IMR-90 (cell line): ENCODE data around the gene SLC26A1. TPM values are rescaled to one million over a fixed set of nuclear protein-coding genes. Genes with fewer than 3 reads are reported as not detected.

ENCODE experiments used
- ATAC-seq: fragments of 200-7000 bp; cut with Tn5 transposase; 2 replicates; pipeline ENCODE4 v1.9.1; 2020; ENCODE audit warnings: low read depth, mild to moderate bottlenecking, moderate library complexity
- BruUV-seq: library from RNA; stranded (reverse); fragments of 400-500 nt; replicated peaks from 2 replicates; lab custom pipeline; 2021; lab: Mats Ljungman, UMichigan
- CTCF ChIA-PET: fragments of 300-600 bp; formaldehyde crosslinking; extraction: SDS; loops from one replicate; lab custom pipeline; 2021; ENCODE audit warnings: antibody characterized with exemption; lab: Yijun Ruan, JAX
- POLR2A ChIA-PET: fragments of 300-600 bp; sonication (Branson Sonifier 250); formaldehyde crosslinking; loops from one replicate; lab custom pipeline; 2022; ENCODE audit warnings: antibody characterized with exemption; ENCODE audit not compliant: unreplicated experiment; lab: Charles Lee
- DNase-seq: peaks from one replicate; pipeline ENCODE4 v3.0.0; 2013
- H2AFZ ChIP-seq: replicated peaks from 2 replicates; pipeline ENCODE3; 2013; ENCODE audit warnings: low read length, mild to moderate bottlenecking; ENCODE audit not compliant: poor library complexity
- H2AK5ac ChIP-seq: 2 replicates; pipeline ENCODE4 v1.6.1; 2013; ENCODE audit warnings: low read depth, low read length, inconsistent platforms
- H2AK9ac ChIP-seq: replicated peaks from 2 replicates; pipeline ENCODE3; 2013; ENCODE audit warnings: mild to moderate bottlenecking, low read depth, low read length, moderate library complexity; ENCODE audit not compliant: poor library complexity
- H2BK120ac ChIP-seq: 2 replicates; pipeline ENCODE4 v1.6.1; 2013; ENCODE audit warnings: low read depth, low read length, inconsistent platforms
- H2BK15ac ChIP-seq: 3 replicates; pipeline ENCODE4 v1.6.1; 2013; ENCODE audit warnings: low read depth, low read length, inconsistent platforms
- H2BK20ac ChIP-seq: 2 replicates; pipeline ENCODE4 v1.6.1; 2013; ENCODE audit warnings: low read depth, mild to moderate bottlenecking, inconsistent platforms, low read length, moderate library complexity
- H2BK5ac ChIP-seq: 2 replicates; pipeline ENCODE4 v1.6.1; 2013; ENCODE audit warnings: mild to moderate bottlenecking, low read depth, low read length, inconsistent platforms; ENCODE audit not compliant: poor library complexity, severe bottlenecking
- H3K14ac ChIP-seq: replicated peaks from 2 replicates; pipeline ENCODE4 v1.6.1; 2013; ENCODE audit warnings: low read depth, low read length, inconsistent platforms
- H3K18ac ChIP-seq: 2 replicates; pipeline ENCODE4 v1.6.1; 2013; ENCODE audit warnings: low read depth, low read length, control low read depth
- H3K23ac ChIP-seq: 2 replicates; pipeline ENCODE4 v1.6.1; 2013; ENCODE audit warnings: low read depth, low read length, inconsistent platforms
- H3K27ac ChIP-seq: 2 replicates; pipeline ENCODE4 v1.5.1; 2013; ENCODE audit warnings: mild to moderate bottlenecking, control low read depth, low read length; ENCODE audit not compliant: insufficient read depth
- H3K27me3 ChIP-seq: 2 replicates; pipeline ENCODE4 v1.6.1; 2013; ENCODE audit warnings: low read length; ENCODE audit not compliant: control insufficient read depth, insufficient read depth
- H3K36me3 ChIP-seq: 2 replicates; pipeline ENCODE4 v1.6.1; 2013; ENCODE audit warnings: low read length, mixed read lengths; ENCODE audit not compliant: control insufficient read depth, insufficient read depth
- H3K4ac ChIP-seq: 2 replicates; pipeline ENCODE4 v1.6.1; 2013; ENCODE audit warnings: low read depth, low read length, inconsistent platforms
- H3K4me1 ChIP-seq: 2 replicates; pipeline ENCODE4 v1.6.1; 2013; ENCODE audit warnings: low read length, mixed read lengths; ENCODE audit not compliant: control insufficient read depth, insufficient read depth
- H3K4me2 ChIP-seq: 2 replicates; pipeline ENCODE4 v1.6.1; 2013; ENCODE audit warnings: low read depth, mild to moderate bottlenecking, control low read depth, low read length, moderate library complexity
- H3K4me3 ChIP-seq: 2 replicates; pipeline ENCODE4 v1.5.1; 2013; ENCODE audit warnings: low read depth, mild to moderate bottlenecking, control low read depth, low read length, moderate library complexity; ENCODE audit not compliant: insufficient read depth
- H3K56ac ChIP-seq: 2 replicates; pipeline ENCODE4 v1.6.1; 2013; ENCODE audit warnings: low read length, inconsistent platforms; ENCODE audit not compliant: insufficient read depth; ENCODE audit errors: extremely low read depth
- H3K79me1 ChIP-seq, 2 experiments: 2 replicates each; pipeline ENCODE4 v1.6.1; 2013; ENCODE audit warnings: low read length in 2 of 2, inconsistent platforms in 1 of 2, low read depth in 1 of 2
- H3K9ac ChIP-seq: 2 replicates; pipeline ENCODE4 v1.6.1; 2013; ENCODE audit warnings: low read depth, low read length, control low read depth
- H3K9me1 ChIP-seq: 2 replicates; pipeline ENCODE4 v1.6.1; 2013; ENCODE audit warnings: low read length, inconsistent platforms; ENCODE audit not compliant: insufficient read depth
- H3K9me3 ChIP-seq: 2 replicates; pipeline ENCODE4 v1.6.1; 2013; ENCODE audit warnings: low read length; ENCODE audit not compliant: control insufficient read depth, insufficient read depth
- H4K20me1 ChIP-seq: 2 replicates; pipeline ENCODE4 v1.6.1; 2013; ENCODE audit warnings: low read length, inconsistent platforms; ENCODE audit not compliant: insufficient read depth
- H4K5ac ChIP-seq: 2 replicates; pipeline ENCODE4 v1.6.1; 2013; ENCODE audit warnings: mild to moderate bottlenecking, low read depth, low read length, control low read depth
- H4K8ac ChIP-seq, 2 experiments: 2 replicates each; pipeline ENCODE4 v1.6.1; 2013; ENCODE audit warnings: low read depth in 2 of 2, low read length in 2 of 2, control low read depth in 1 of 2, inconsistent platforms in 1 of 2
- H4K91ac ChIP-seq: 2 replicates; pipeline ENCODE4 v1.6.1; 2013; ENCODE audit warnings: low read depth, low read length, inconsistent platforms; ENCODE audit not compliant: insufficient read depth
- BHLHE40 ChIP-seq: fragments of 150-350 bp; IDR thresholded peaks from 2 replicates; pipeline ENCODE4 v1.6.1; 2016; ENCODE audit warnings: mild to moderate bottlenecking, low read depth, low read length
- CEBPB ChIP-seq: IDR thresholded peaks from 2 replicates; pipeline ENCODE4 v1.6.1; 2012; ENCODE audit warnings: low read depth, low read length, improper control_type of control experiment
- CHD1 ChIP-seq: IDR thresholded peaks from 2 replicates; pipeline ENCODE4 v1.6.1; 2012; ENCODE audit warnings: low read depth, low read length, improper control_type of control experiment
- CTCF ChIP-seq: conservative IDR thresholded peaks from 2 replicates; pipeline ENCODE4 v1.5.1; 2012; ENCODE audit warnings: mild to moderate bottlenecking, low read depth, low read length, improper control_type of control experiment
- FOS ChIP-seq: fragments of 150-350 bp; IDR thresholded peaks from 2 replicates; pipeline ENCODE4 v1.6.1; 2016; ENCODE audit warnings: low read depth, low read length
- MAFK ChIP-seq: IDR thresholded peaks from 2 replicates; pipeline ENCODE4 v1.6.1; 2012; ENCODE audit warnings: low read depth, low read length, improper control_type of control experiment
- MAZ ChIP-seq: IDR thresholded peaks from 2 replicates; pipeline ENCODE4 v1.6.1; 2012; ENCODE audit warnings: low read depth, mild to moderate bottlenecking, low read length, improper control_type of control experiment, moderate library complexity, borderline replicate concordance
- MXI1 ChIP-seq: IDR thresholded peaks from 2 replicates; pipeline ENCODE4 v1.6.1; 2012; ENCODE audit warnings: low read depth, mild to moderate bottlenecking, low read length, moderate library complexity, borderline replicate concordance
- NFE2L2 ChIP-seq: fragments of 150-350 bp; IDR thresholded peaks from 2 replicates; pipeline ENCODE4 v1.6.1; 2016; ENCODE audit warnings: low read depth, mild to moderate bottlenecking, low read length
- POLR2A ChIP-seq: IDR thresholded peaks from 2 replicates; pipeline ENCODE4 v1.6.1; 2012; ENCODE audit warnings: mild to moderate bottlenecking, low read depth, low read length
- RAD21 ChIP-seq: IDR thresholded peaks from 2 replicates; pipeline ENCODE4 v1.6.1; 2012; ENCODE audit warnings: low read length, improper control_type of control experiment
- RCOR1 ChIP-seq: IDR thresholded peaks from 2 replicates; pipeline ENCODE4 v1.6.1; 2012; ENCODE audit warnings: mild to moderate bottlenecking, low read length, improper control_type of control experiment; ENCODE audit not compliant: insufficient replicate concordance
- RFX5 ChIP-seq: IDR thresholded peaks from 2 replicates; pipeline ENCODE4 v1.8.0; 2012; ENCODE audit warnings: low read depth, mild to moderate bottlenecking, low read length, moderate library complexity
- SMC3 ChIP-seq: fragments of 150-350 bp; IDR thresholded peaks from 2 replicates; pipeline ENCODE4 v1.6.1; 2016; ENCODE audit warnings: low read depth, mild to moderate bottlenecking, antibody characterized with exemption, low read length, moderate library complexity
- WGBS, 2 experiments: methylation state at CpG; one replicate each; pipeline versions ENCODE4 v1.1.5 to v1.1.7; 2013; ENCODE audit warnings: missing lambda C conversion rate in 2 of 2; ENCODE audit not compliant: insufficient read length in 1 of 2; ENCODE audit errors: extremely low coverage in 2 of 2; 5-methylcytosine and 5-hydroxymethylcytosine counted together
- dilution Hi-C: fragments of 300-500 bp; cut with HindIII; formaldehyde crosslinking; loops from one replicate; pipeline ENCODE4 v1.14.3; 2018; ENCODE audit warnings: low sequenced_read_pairs; ENCODE audit not compliant: unreplicated experiment
- in situ Hi-C: fragments of 300-500 bp; cut with MboI; formaldehyde crosslinking; loops from 3 replicates; pipeline ENCODE4 v1.14.3; 2019; ENCODE audit warnings: low sequenced_read_pairs, inconsistent platforms, mixed read lengths
- intact Hi-C: fragments of 100-400 bp; cut with micrococcal nuclease; formaldehyde crosslinking; loops from 2 replicates; pipeline ENCODE4 v1.10.0; 2022
- polyA plus RNA-seq, 3 experiments: library from polyadenylated mRNA; depleted of rRNA; stranded (reverse); fragments of >200 nt; gene quantifications; 2 replicates each; pipeline ENCODE4 v1.2.3, GENCODE V29; 2012; ENCODE audit warnings: low replicate concordance in 1 of 3
- total RNA-seq: library from RNA; depleted of rRNA; stranded (reverse); fragments of >200 nt; gene quantifications from 2 replicates; pipeline ENCODE4 v1.2.3, GENCODE V29; 2012
- TF ChIP-seq, protein P1 (sequence below): fragments of 150-350 bp; IDR thresholded peaks from 2 replicates; pipeline ENCODE4 v1.6.1; 2017; ENCODE audit warnings: mild to moderate bottlenecking, antibody characterized with exemption, low read length, low read depth
- TF ChIP-seq, protein P2 (sequence below): fragments of 150-350 bp; IDR thresholded peaks from 2 replicates; pipeline ENCODE4 v1.6.1; 2016; ENCODE audit warnings: low read depth, mild to moderate bottlenecking, low read length, moderate library complexity, borderline replicate concordance

Gene SLC26A1
- total and polyA plus RNA-seq, 2 of the 4 experiments (the other 2 are of a cell fraction) = 0.09 TPM; not detected in 1

GRCh38 chr4:998096-998691, 5.0 kb upstream of the SLC26A1 start:
- Histone ChIP-seq H2BK20ac (no peak overlapping the region), H4K8ac (no peak overlapping the region), H3K79me1 (no peaks in the 10 kb centered on the region), H2AK9ac (peak overlapping the region; percentile 82), H3K4me1 (peaks cover 2% of the 10 kb centered on the region; the same call in 1 of the 2 replicates), H4K91ac (no peak overlapping the region), H2AFZ (no peak overlapping the region), H3K4me2 (no peak overlapping the region), H3K4ac (no peak overlapping the region), H3K27me3 (peaks cover 58% of the 10 kb centered on the region), H2AK5ac (no peak overlapping the region), H4K20me1 (peaks cover 11% of the 10 kb centered on the region), H2BK120ac (no peak overlapping the region), H3K23ac (no peak overlapping the region), H3K9ac (no peak overlapping the region), H3K9me3 (no peaks in the 10 kb centered on the region; the same call in 1 of the 2 replicates), H2BK5ac (no peak overlapping the region), H4K5ac (no peak overlapping the region), H3K27ac (no peak overlapping the region), H3K14ac (no peak overlapping the region), H2BK15ac (no peak overlapping the region), H3K56ac (no peak overlapping the region), H3K9me1 (no peaks in the 10 kb centered on the region), H3K4me3 (no peak overlapping the region), H3K18ac (no peak overlapping the region), H3K36me3 (no peaks in the 10 kb centered on the region)
- in situ Hi-C loops = no loop called here
- TF ChIP-seq CEBPB (no peak), SMC3 (no peak), RCOR1 (no peak), NFE2L2 (no peak), POLR2A (no peak), MAFK (no peak), MAZ (no peak), BHLHE40 (no peak), MXI1 (no peak), RFX5 (no peak), RAD21 (no peak), CHD1 (no peak), CTCF (no peak), FOS (no peak)
- TF ChIP-seq, protein P1, sequence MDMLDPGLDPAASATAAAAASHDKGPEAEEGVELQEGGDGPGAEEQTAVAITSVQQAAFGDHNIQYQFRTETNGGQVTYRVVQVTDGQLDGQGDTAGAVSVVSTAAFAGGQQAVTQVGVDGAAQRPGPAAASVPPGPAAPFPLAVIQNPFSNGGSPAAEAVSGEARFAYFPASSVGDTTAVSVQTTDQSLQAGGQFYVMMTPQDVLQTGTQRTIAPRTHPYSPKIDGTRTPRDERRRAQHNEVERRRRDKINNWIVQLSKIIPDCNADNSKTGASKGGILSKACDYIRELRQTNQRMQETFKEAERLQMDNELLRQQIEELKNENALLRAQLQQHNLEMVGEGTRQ = no peak
- TF ChIP-seq, protein P2, sequence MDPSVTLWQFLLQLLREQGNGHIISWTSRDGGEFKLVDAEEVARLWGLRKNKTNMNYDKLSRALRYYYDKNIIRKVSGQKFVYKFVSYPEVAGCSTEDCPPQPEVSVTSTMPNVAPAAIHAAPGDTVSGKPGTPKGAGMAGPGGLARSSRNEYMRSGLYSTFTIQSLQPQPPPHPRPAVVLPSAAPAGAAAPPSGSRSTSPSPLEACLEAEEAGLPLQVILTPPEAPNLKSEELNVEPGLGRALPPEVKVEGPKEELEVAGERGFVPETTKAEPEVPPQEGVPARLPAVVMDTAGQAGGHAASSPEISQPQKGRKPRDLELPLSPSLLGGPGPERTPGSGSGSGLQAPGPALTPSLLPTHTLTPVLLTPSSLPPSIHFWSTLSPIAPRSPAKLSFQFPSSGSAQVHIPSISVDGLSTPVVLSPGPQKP = no peak
- CTCF ChIA-PET = no interaction called here
- intact Hi-C loops = no loop called here
- POLR2A ChIA-PET = no interaction called here
- dilution Hi-C loops = no loop called here
- ATAC-seq (no peak), DNase-seq (no peak)
- 40% methylated on average over 5 of the region's 12 CpGs; no CpG with 5 or more reads in 1 of the 2 experiments for WGBS, 2 experiments
- BruUV-seq = no TSS peak
